ENCODE results near the gene ATG10. TPM values are rescaled to one million over a fixed set of nuclear protein-coding genes. Genes with fewer than 3 reads are reported as not detected.

Gene ATG10
- total RNA-seq, 1 experiment from 2014 or later, result 1.6 TPM

DNA sequence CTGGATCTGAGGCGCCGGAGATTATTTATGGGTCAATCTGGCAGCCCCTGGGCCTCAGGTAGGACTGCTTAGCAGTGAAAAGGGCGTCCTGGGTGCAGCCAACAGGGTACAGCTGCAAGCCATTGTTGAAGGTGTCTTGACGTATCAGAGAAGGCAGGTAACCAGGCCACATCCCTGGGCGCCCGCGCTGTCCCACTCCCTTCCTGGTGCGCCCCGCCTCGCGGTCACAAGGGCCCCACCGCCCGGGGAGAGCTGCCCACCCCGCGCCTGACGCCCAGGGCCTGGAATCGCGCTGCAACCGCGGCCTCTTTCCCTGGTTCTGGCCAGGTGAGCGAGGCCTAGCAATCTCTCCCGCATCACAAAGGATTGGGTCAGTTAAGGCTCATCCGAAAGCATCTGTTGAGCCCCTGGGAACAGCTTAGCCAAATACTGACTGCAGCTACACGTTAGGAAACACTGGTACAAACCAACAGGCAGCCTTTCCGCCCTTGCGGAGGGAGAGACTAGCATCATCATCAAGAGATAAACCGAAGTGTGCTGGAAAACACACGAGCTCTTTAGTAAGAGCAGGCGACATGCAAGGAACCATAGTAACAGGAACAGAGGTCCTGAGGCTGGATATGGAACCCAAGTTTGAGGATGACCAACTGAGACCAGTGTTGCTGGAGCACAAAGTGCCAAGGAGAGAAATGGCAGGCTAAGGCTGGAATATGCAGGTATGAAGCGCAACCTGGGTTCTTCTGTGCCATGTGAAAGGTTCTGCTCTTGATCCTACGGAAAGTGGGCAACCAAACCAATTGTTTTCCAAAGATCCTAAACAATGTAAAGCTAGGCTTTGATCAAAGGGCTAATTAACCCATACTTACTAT is 302.8 kb downstream of the ATG10 start:
- DNase-seq (ENCODE audit: low spot score), result peak; percentile 39

GRCh38 chr5:82275216-82275664 is 303.4 kb downstream of the ATG10 start:
- DNase-seq (ENCODE audit: low spot score), result peak; percentile 19

GRCh38 chr5:82276800-82277612 is 305.2 kb downstream of the ATG10 start:
- peak; percentile 21 for DNase-seq (ENCODE audit: low spot score)

GRCh38 chr5:82277613-82277986 is 305.8 kb downstream of the ATG10 start:
- no peak for DNase-seq (ENCODE audit: low spot score)

- peak; percentile 94 for DNase-seq (ENCODE audit: low spot score)
Observed at GRCh38 chr5:82277987-82278710, 306.3 kb downstream of the ATG10 start, which contains the start of gene RPS23. Gene RPS23 (minus strand): TSS chr5:82278354. CDS start chr5:82278323, 31 bp downstream.

GRCh38 chr5:82278711-82279370 is 307.0 kb downstream of the ATG10 start:
- no peak for DNase-seq (ENCODE audit: low spot score)

DNA sequence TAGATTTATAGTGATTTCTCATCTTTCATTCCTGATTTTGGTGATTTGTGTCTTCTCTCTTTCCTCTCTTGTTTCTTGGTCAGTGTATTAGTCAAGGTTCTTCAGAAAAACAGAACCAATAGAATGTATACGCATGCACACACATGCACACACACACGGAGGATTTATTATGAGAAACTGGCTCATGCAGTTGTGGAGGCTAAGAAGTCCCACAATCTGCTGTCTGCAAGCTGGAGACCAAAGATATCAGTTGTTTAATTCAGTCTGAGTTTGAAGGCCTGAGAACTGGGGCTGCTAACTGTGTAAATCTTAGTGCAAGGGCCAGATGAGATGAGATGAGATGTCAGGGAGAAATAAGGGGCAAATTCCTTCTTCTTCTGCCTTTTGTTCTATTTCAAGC is 312.1 kb downstream of the ATG10 start:
- no peak for DNase-seq (ENCODE audit: low spot score)

- no peak for DNase-seq (ENCODE audit: low spot score)
Observed at GRCh38 chr5:82285206-82285605, 313.4 kb downstream of the ATG10 start.

DNA sequence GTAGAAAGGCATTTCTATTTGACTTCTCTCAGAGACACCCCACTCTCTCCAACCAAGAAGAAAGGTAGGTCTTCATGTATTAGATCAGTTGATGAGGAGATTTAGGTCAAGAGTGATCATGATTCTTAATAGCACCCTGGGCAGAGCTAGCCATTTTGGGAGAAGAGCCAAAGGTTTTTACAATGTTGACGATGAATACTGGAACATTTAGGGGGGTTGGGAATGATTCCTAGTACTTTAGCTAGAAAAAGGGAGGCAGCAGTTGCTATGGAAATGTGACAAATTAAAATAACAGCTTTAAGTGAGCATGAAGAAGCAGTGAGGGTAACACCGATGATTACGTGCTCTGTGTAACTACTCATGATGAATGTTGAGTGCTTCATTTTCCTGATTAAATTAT is 315.8 kb downstream of the ATG10 start:
- DNase-seq (ENCODE audit: low spot score), result no peak

GRCh38 chr5:82290005-82290404 is 318.2 kb downstream of the ATG10 start:
- DNase-seq (ENCODE audit: low spot score), result no peak

DNA sequence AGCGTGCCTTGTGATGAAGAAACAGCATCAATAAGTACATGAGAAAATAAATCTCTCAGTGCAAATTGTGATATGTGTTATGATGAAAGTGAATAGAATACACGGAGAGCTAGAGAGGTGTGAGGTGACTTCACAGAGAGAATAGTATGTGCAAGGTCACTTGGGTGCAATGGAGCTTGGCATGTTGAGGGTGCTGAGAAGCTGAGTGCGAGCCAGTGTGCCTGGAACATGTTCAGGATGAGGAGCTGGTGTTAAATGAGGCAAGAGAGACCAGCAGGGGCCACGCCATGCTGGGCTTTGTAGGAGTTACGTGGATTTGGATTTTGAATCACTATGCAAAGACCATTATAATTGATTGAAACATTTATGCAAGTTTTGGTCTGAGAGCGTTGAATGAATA is 319.1 kb downstream of the ATG10 start:
- DNase-seq (ENCODE audit: low spot score), result no peak

GRCh38 chr5:82291420-82291819 is 319.6 kb downstream of the ATG10 start:
- no peak for DNase-seq (ENCODE audit: low spot score)

GRCh38 chr5:82295144-82295543 is 323.3 kb downstream of the ATG10 start:
- no peak for DNase-seq (ENCODE audit: low spot score)

DNA sequence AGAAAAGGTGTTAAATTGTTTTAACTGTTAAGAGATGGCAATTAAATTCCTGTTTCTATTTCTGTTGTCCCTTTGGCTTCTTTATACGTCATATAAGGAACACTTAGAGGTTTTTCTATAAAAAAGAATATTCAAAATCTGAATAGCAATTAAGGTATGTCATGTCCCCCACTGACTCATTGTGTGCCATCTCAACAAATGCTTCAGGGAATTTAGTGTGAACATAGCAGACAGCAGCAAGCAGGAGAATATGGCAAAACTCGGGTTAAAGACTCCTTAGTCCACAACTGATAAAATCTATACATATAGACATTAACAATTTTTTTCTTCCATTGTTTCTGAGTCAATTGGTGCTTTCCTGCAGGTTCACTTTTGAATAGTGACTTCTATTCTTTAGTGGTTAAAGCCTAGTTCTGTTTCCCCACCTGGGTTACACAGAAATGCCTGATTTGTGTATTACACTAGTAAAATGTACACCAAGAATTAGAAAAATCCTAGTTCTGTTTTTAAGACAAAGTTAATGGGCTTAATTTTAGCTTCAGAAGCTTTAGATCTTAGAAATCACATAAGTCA is 324.2 kb downstream of the ATG10 start:
- no peak for DNase-seq (ENCODE audit: low spot score)

- DNase-seq (ENCODE audit: low spot score), result no peak
Observed at GRCh38 chr5:82296929-82297328, 325.1 kb downstream of the ATG10 start.

DNA sequence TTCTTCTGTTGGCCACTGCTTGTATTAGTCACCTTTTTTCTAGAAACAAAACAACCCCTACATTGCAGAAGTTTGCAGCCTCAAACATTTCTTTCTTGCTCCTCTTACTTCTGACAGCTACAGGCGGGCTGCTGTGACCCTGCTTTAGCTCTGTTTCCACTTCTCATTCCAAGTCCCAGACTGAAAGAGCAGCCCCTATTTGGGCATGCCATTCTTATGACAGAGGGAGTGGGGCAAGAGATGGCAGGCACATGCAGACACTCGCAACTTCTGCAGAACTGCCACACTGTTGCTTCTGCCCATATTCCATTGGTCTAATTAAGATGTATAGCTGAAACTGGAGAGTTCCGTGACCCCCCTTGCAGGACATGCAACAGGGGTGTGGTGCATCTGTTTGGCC is 325.9 kb downstream of the ATG10 start:
- DNase-seq (ENCODE audit: low spot score), result no peak

DNA sequence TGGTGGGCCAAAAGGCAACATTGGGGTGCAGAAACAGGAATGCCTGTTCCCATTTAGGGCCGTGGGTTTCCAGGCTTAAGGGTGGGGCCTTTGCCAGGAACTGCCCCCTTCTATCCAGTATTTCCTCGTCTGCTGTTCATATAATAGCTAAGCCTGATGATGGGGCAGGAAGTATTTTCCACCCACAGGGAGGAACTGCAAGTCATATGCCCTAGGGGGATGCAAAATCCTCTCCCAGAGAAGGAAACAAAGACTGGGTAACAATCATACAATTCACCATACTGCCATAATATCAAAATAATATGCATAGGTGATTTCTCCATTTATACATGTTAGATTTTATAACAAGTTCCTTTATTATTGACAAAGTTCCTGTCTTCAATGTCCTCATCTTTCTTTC is 326.8 kb downstream of the ATG10 start:
- no peak for DNase-seq (ENCODE audit: low spot score)

GRCh38 chr5:82301190-82301589 is 329.4 kb downstream of the ATG10 start:
- no peak for DNase-seq (ENCODE audit: low spot score)
